WERI-Rb-1 (cell line): ENCODE measurements around the gene ATP2C2.
A peak's percentile ranks its signal among the peaks of the same experiment; 100 is the strongest.

Experiments
- DNase-seq: peaks from one replicate; pipeline ENCODE4 v3.0.0-alpha.2; 2020
- H3K27ac ChIP-seq: fragments of 250-450 bp; sonication (Bioruptor Pico); 2 replicates; pipeline ENCODE4 v1.5.1; 2020; ENCODE audit warnings: mild to moderate bottlenecking, moderate library complexity
- H3K27me3 ChIP-seq: fragments of 250-450 bp; sonication (Bioruptor Pico); 2 replicates; pipeline ENCODE4 v1.5.1; 2021; ENCODE audit warnings: mild to moderate bottlenecking, low read depth, moderate library complexity; ENCODE audit not compliant: insufficient read depth, severe bottlenecking
- H3K36me3 ChIP-seq: fragments of 250-450 bp; sonication (Bioruptor Pico); 2 replicates; pipeline ENCODE4 v1.5.1; 2020; ENCODE audit warnings: mild to moderate bottlenecking, moderate library complexity
- H3K4me3 ChIP-seq: 2 replicates; pipeline ENCODE4 v1.5.1; 2011; ENCODE audit warnings: low read depth, mild to moderate bottlenecking, control low read depth, low read length
- H3K9me3 ChIP-seq: fragments of 250-450 bp; sonication (Bioruptor Pico); 2 replicates; pipeline ENCODE4 v1.5.1; 2021; ENCODE audit warnings: mild to moderate bottlenecking, moderate library complexity; ENCODE audit not compliant: severe bottlenecking
- TF ChIP-seq, protein P1 (sequence below): IDR thresholded peaks from 2 replicates; pipeline ENCODE4 v1.5.1; 2011; ENCODE audit warnings: low read depth, mild to moderate bottlenecking, control low read depth, inconsistent platforms, low read length

Gene ATP2C2

DNA sequence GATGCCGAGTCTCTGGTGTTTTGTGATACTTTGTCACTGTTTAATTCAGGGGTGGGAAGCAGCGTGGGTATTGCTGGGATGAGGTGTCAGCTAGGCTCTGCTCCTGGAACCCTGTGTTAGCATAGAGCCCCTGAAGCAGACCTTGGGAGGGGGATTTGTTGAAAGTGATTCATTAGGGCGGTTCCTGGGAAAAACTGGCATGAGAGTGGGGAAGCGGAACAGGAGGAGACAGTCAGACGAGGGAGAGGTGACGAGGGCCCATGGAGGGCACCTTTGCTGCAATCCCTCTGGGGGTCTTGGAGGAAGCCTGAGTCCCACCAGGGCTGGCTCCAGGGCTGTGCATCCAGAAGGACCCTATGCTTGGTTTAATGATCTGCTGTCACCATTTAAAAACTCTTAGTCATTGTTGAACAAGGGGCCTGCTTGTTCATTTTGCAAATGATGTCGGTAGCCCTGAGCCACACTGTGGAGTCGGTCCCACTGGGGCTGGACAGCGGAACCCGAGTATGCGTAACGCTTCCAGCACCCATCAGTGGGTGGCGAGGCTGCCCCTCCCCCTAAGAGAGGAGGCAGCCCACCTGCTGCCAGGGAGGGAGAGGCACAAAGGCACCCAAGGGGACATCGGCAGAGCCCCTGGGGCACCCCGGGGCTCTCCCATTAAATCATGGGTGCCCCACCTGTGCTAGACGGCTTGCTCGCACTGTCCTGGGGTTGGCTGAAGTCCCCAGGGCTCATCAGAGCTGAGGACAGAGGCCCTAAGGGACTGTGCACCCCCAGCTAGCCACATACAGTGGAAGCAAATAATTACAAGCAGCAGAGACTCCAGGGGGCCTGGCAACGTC, 38.3 kb upstream of the ATP2C2 start:
- Histone ChIP-seq H3K4me3 (no peak overlapping the region), H3K27me3 (no peaks in the 10 kb centered on the region), H3K27ac (no peak overlapping the region), H3K9me3 (no peaks in the 10 kb centered on the region), H3K36me3 (no peaks in the 10 kb centered on the region)
- TF ChIP-seq, protein P1, sequence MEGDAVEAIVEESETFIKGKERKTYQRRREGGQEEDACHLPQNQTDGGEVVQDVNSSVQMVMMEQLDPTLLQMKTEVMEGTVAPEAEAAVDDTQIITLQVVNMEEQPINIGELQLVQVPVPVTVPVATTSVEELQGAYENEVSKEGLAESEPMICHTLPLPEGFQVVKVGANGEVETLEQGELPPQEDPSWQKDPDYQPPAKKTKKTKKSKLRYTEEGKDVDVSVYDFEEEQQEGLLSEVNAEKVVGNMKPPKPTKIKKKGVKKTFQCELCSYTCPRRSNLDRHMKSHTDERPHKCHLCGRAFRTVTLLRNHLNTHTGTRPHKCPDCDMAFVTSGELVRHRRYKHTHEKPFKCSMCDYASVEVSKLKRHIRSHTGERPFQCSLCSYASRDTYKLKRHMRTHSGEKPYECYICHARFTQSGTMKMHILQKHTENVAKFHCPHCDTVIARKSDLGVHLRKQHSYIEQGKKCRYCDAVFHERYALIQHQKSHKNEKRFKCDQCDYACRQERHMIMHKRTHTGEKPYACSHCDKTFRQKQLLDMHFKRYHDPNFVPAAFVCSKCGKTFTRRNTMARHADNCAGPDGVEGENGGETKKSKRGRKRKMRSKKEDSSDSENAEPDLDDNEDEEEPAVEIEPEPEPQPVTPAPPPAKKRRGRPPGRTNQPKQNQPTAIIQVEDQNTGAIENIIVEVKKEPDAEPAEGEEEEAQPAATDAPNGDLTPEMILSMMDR: no peak
- no peak for DNase-seq

DNA sequence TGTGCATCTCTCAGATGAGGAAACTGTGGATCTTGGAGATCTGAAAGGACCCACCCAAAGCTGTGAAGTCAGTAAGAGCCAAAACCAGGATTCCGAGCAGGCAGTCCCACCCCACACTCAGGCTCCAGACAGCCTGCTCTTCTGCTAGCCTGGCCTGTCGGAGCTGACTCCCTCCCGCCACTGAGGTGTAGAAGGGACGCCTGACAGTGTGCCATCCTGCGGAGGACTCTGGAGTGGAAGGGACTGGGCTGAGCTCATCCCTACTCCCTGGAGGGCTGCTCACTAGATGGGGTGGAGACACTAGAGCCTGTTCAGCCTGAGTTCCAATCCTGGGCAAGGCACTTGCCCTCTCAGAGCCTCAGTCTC, 37.7 kb upstream of the ATP2C2 start:
- DNase-seq: no peak
- Histone ChIP-seq H3K4me3 (no peak overlapping the region), H3K9me3 (no peaks in the 10 kb centered on the region), H3K27ac (no peak overlapping the region), H3K27me3 (no peaks in the 10 kb centered on the region), H3K36me3 (no peaks in the 10 kb centered on the region)
- TF ChIP-seq, protein P1: no peak

DNA sequence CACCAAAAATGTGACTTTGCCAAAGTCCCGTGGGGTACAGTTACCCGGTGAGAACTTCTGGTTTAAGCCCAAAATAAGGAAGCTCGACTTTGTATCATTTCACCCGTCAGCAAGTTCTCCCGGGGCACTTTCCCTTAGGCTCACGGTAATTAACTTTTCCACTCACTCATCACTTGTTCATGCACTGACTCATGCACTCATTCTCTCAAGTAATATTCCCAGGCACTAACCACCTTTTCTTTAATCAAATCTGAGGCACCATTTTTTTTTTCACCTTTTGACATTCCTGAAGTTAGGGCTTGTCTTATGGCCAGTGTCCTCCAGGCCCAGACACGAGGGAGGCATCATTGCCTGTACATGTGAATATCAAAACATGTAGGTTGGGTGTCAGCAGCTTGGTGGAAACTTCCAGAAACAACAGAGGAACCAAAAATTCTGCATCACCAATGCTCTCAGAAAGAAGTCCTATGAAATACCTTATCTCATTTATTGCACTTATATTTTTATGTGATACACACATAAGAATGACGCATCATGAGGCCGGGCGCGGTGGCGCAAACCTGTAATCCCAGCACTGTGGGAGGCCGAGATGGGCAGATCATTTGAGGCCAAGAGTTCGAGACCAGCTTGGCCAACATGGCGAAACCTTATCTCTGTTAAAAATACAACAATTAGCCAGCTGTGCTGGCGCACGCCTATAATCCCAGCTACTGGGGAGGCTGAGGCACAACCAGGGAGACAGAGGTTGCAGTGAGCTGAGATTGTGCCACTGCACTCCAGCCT, 36.1 kb upstream of the ATP2C2 start:
- DNase-seq: no peak
- H3K36me3 ChIP-seq: no peaks in the 10 kb centered on the region
- no peak overlapping the region for H3K27ac ChIP-seq
- TF ChIP-seq, protein P1: no peak
- no peak overlapping the region for H3K4me3 ChIP-seq
- no peaks in the 10 kb centered on the region for H3K9me3 ChIP-seq
- H3K27me3 ChIP-seq: no peaks in the 10 kb centered on the region

DNA sequence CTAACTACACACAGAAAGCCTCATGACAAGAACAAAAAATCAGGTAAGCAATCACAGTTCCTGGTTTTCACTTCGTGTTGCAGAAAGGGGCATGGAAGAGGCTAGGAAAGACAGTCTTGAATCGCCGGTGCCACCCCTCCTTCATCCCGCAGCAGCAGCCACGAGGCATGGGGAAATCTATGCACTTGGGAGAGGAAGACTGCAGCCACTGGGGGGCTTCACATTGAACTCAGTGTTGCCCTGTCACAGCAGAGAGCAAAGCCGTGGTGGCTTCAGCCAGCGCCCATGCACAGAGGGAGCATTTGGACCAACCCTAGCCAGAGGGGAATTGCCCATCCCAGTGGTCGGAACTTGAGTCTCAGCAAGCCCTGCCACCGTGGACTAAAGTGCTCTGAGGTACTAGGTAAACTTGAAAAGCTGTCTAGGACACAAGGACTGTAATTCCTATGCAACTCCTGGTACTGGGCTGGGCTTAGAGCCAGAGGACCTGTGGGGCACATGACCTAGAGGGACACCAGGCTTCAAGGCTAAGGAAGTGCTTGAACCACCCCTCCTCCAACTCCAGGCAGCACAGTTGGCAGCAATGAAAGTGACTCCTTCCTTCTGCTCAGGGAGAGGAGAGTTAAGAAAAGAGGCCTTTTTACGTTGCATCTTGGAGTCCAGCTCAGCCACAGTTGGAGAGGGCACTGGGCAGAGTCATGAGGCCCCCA, 35.2 kb upstream of the ATP2C2 start:
- H3K27me3 ChIP-seq: no peaks in the 10 kb centered on the region
- no peaks in the 10 kb centered on the region for H3K36me3 ChIP-seq
- TF ChIP-seq, protein P1: no peak
- no peak overlapping the region for H3K4me3 ChIP-seq
- no peak overlapping the region for H3K27ac ChIP-seq
- DNase-seq: peak; percentile 9
- H3K9me3 ChIP-seq: no peaks in the 10 kb centered on the region

DNA sequence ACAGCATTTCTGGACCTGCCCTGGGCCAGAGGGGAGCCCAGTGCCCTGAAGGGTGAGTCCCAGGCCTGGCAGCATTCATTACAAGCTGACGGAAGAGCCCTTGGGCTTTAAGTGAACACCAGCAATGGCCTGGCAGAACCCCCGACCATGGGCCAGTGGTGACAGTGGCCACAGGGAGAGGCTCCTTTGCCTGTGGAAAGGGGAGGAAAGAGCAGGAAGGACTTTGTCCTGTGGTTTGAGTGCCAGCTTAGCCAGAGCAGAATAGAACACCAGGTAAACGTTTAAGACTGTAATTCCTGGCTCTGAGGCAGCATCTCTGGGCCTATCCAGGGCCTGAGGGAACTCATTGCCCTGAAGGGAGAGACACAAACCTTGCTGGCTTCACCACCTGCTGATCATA, 34.3 kb upstream of the ATP2C2 start:
- TF ChIP-seq, protein P1: no peak

More for the DNA sequence above, 34.3 kb upstream of the ATP2C2 start:
- H3K27me3 ChIP-seq: no peaks in the 10 kb centered on the region
- no peak overlapping the region for H3K27ac ChIP-seq
- H3K36me3 ChIP-seq: no peaks in the 10 kb centered on the region
- no peak for DNase-seq
- H3K4me3 ChIP-seq: no peak overlapping the region
- H3K9me3 ChIP-seq: no peaks in the 10 kb centered on the region
